ENCODE measurements around the gene F8.

DNA sequence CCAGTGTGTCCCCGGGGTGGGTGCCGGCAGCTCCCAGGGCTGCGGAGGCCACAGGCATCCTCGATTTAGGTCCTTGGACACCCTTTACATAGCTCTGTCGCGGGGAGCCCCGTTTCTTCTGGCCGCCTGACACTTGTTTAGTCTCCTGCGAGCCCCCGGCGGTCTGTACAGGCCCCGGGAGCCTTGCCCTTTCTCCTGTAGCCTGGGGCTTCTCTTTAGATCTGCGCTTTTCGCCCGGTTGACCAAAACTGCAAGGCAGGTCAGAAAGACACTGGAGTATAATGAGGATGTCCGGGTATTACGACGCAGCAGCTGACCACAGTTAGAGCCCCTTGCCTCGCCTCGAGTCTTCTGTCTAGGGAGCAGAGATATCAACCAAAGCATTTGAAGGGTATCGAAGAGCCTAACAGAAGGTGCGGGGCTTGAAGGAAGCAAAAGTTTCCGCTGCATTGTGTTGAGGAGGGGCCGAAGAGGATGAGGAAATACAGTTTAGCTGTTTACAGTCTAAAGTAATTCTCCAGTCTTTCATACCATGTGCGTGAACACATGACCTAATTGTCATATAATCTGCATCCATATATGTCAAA, 49.3 kb upstream of the F8 start:
- TF ChIP-seq POLR2A (conservative IDR thresholded peaks at IDR 0.05): no peak
- TF ChIP-seq ZNF79 (CRISPR knock-in tag; IDR thresholded peaks at IDR 0.05; ENCODE audit: low read depth): no peak
- TF ChIP-seq SREBF2 (CRISPR knock-in tag; IDR thresholded peaks at IDR 0.05): no peak
- TF ChIP-seq MAFF (IDR thresholded peaks at IDR 0.05; ENCODE audit: low read length): no peak
- TF ChIP-seq NR1H2 (CRISPR knock-in tag; IDR thresholded peaks at IDR 0.05): no peak

All from K562 (cell line).